Thymus (tissue), 11 donors: ENCODE results near the gene MED12L. TPM values are rescaled to one million over a fixed set of nuclear protein-coding genes. Genes with fewer than 3 reads are reported as not detected.

Source experiments
- DNase-seq, 9 donors: peaks; one replicate each; pipeline ENCODE4 v3.0.0-alpha.2; 2013; ENCODE audit warnings: low spot score in 9 of 9, low read depth in 6 of 9, missing footprints in 1 of 9
- H3K27ac ChIP-seq, 2 donors: one replicate each; pipeline ENCODE4 v1.5.1; 2013; ENCODE audit warnings: control low read depth in 1 of 2, low read depth in 1 of 2, low read length in 1 of 2, mild to moderate bottlenecking in 1 of 2, moderate library complexity in 1 of 2
- H3K27me3 ChIP-seq, 2 donors: one replicate each; pipeline ENCODE4 v1.5.1; 2013; ENCODE audit warnings: low read length in 1 of 2; ENCODE audit not compliant: control insufficient read depth in 2 of 2, insufficient read depth in 1 of 2
- H3K36me3 ChIP-seq, 2 donors: one replicate each; pipeline ENCODE4 v1.5.1; 2013; ENCODE audit warnings: low read length in 1 of 2, mild to moderate bottlenecking in 1 of 2, moderate library complexity in 1 of 2; ENCODE audit not compliant: control insufficient read depth in 2 of 2, insufficient read depth in 2 of 2
- H3K4me1 ChIP-seq, 2 donors: one replicate each; pipeline ENCODE4 v1.5.1; 2013; ENCODE audit warnings: low read length in 2 of 2; ENCODE audit not compliant: control insufficient read depth in 2 of 2, insufficient read depth in 2 of 2
- H3K4me3 ChIP-seq, 2 donors: one replicate each; pipeline ENCODE4 v1.5.1; 2013; ENCODE audit warnings: low read length in 2 of 2, control low read depth in 1 of 2, mild to moderate bottlenecking in 1 of 2
- H3K9me3 ChIP-seq, 2 donors: one replicate each; pipeline ENCODE4 v1.5.1; 2013; ENCODE audit warnings: low read length in 1 of 2, mild to moderate bottlenecking in 1 of 2; ENCODE audit not compliant: control insufficient read depth in 2 of 2, insufficient read depth in 1 of 2
- WGBS: extraction: QIAGEN DNeasy Blood & Tissue Kit; methylation state at CpG from one replicate; pipeline ENCODE4 v1.1.7; 2013; 5-methylcytosine and 5-hydroxymethylcytosine counted together
- polyA plus RNA-seq: library from polyadenylated mRNA; stranded (reverse); fragments of 200-250 nt; gene quantifications from one replicate; pipeline ENCODE4 v1.2.3, GENCODE V29; 2013
- total RNA-seq: library from RNA; stranded (reverse); fragments of 120-200 nt; gene quantifications from one replicate; pipeline ENCODE4 v1.2.4, GENCODE V29; 2013
- donor health status: healthy.

The MED12L gene
- total and polyA plus RNA-seq, 2 donors, result 0.30 to 1.7 TPM

DNA sequence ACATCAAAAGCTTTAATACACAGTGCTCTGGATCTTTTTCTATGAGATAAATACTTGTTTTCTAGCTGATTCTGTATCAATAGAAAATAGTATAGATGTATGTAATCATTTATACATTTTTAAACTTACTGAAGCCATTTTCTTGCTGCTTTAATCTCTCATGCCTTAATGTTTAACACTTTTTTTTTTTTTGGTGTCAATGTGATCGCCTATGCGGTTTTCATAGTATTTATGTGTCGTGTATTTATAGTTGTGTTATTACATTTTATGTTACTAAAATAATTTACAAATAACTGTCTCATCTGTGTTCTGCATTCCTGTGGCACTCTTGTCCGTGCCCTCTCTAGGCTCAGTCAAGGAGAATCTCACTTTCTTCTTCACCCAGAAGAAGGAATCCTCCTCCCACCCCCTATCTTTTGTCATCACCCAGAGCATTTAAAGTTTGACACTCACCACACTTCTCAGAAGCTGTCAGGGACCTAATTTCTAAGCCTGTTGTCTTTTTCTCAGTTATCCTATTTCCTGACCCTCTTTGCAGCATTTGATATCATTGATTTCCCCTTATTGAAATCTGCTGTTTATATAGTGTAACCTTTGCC lies 138.9 kb downstream of the MED12L start:
- H3K36me3 ChIP-seq, result no peaks in the 10 kb centered on the region
- DNase-seq, result no peak
- H3K4me1 ChIP-seq, result peaks cover 0 to 28% of the 10 kb centered on the region in 2 donors
- no peaks in the 10 kb centered on the region for H3K27me3 ChIP-seq
- H3K4me3 ChIP-seq, result no peak overlapping the region
- no peak overlapping the region for H3K27ac ChIP-seq
- H3K9me3 ChIP-seq, result peaks cover 0 to 9% of the 10 kb centered on the region in 2 donors
- 98% methylated on average over 4 of the region's 4 CpGs for WGBS

DNA sequence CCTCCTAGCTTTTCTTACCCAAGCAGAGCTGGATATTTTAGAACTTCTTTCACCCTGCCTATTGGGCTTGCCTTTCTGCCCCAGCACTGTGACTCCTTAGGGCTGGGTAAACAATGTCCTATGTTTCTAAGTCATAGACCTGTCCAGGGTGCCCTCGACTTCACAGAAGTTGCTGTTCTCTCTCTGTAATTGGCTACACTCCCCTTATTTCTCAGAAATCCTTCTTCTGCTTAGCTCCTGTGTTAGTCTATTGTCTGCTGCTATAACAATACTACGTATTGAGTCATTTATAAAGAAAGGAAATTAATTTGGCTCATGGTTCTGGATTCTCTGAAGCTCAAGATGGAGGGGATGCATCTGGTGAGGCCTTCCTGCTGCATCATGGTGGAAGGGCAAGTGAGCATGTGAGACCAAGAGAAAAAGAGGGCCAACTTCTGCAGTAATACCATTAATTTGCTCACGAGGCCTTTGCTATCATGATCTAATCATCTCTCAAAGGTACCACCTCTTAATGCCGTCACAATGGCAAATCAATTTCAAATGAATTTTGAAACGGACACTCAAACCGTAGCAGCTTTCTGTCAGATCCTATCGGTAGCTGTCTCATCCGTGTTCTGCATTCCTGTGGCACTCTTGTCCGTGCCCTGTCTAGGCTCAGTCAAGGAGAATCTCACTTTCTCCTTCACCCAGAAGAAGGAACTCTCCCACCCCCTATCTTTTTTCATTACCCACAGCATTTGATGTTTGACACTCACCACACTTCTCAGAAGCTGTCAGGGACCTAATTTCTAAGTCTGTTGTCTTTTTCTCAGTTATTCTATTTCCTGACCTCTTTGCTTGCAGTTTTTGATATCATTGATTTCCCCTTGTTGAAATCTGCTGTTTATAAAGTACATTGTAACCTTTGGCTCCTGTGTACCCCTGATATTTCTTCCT lies 139.8 kb downstream of the MED12L start:
- Histone ChIP-seq H3K9me3 (peaks cover 0 to 9% of the 10 kb centered on the region in 2 donors), H3K4me3 (no peak overlapping the region), H3K36me3 (no peaks in the 10 kb centered on the region), H3K27ac (no peak overlapping the region), H3K4me1 (peaks cover 0 to 28% of the 10 kb centered on the region in 2 donors), H3K27me3 (no peaks in the 10 kb centered on the region)
- no peak for DNase-seq
- 92% methylated on average over 9 of the region's 9 CpGs for WGBS

DNA sequence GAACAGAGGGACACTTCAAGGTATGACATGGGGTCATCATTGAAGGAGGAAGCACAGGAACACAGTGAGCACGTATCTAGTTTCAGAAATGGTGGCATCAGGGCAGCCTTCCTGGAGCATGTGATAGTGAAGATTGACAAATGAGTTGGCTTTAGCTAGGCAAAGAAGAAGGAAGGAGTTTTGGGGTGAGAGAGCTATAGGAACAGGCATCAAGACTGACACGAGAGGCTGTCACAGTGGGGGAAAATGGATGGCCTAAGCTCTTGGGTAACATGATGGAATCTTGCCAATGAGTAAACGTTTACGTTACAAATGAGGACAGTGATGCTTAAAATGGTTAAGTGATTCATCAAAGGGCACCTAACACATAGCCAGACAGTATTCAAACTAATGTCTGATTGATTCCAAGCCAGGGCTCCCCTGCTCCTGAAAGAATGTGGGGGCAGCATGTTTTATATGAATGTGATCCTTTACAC lies 140.7 kb downstream of the MED12L start:
- WGBS, result 90% methylated on average over 4 of the region's 4 CpGs
- Histone ChIP-seq H3K4me1 (peaks cover 0 to 31% of the 10 kb centered on the region in 2 donors), H3K27ac (no peak overlapping the region)

DNA sequence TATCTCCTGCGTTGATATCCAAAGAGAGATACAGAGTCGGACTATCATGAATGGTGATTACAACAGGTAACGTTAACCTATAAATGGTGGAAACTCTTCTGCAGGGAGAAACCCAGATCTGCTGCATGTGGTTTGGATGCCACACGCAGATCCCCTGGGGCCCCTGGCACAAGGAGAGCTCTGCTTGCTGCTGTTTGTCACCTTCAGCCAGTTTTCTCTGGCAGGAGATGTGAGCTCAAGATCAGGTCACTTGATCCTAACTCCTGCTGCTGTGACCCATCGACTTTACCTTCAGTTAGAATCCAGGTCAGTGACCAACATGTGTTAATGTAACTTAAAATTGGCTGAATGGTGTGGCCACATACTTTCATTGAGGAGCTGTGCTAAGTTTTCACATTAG lies 141.4 kb downstream of the MED12L start:
- 95% methylated on average over 5 of the region's 5 CpGs for WGBS
- H3K27me3 ChIP-seq, result no peaks in the 10 kb centered on the region
- no peak overlapping the region for H3K27ac ChIP-seq
- DNase-seq, result no peak
- no peaks in the 10 kb centered on the region for H3K36me3 ChIP-seq
- peaks cover 0 to 31% of the 10 kb centered on the region in 2 donors for H3K4me1 ChIP-seq
- peaks cover 0 to 2% of the 10 kb centered on the region in 2 donors for H3K9me3 ChIP-seq
- H3K4me3 ChIP-seq, result no peak overlapping the region

More for the DNA sequence above, 140.7 kb downstream of the MED12L start:
- H3K9me3 ChIP-seq, result peaks cover 0 to 9% of the 10 kb centered on the region in 2 donors
- H3K4me3 ChIP-seq, result no peak overlapping the region
- no peaks in the 10 kb centered on the region for H3K27me3 ChIP-seq
- no peak for DNase-seq
- H3K36me3 ChIP-seq, result no peaks in the 10 kb centered on the region

GRCh38 chr3:151227266-151227806 lies 141.9 kb downstream of the MED12L start:
- H3K36me3 ChIP-seq, result no peaks in the 10 kb centered on the region
- H3K27ac ChIP-seq, result no peak overlapping the region
- DNase-seq, result no peak
- peaks cover 0 to 31% of the 10 kb centered on the region in 2 donors for H3K4me1 ChIP-seq
- H3K4me3 ChIP-seq, result no peak overlapping the region
- no peaks in the 10 kb centered on the region for H3K27me3 ChIP-seq
- no peaks in the 10 kb centered on the region for H3K9me3 ChIP-seq
- WGBS, result 87% methylated on average over 6 of the region's 6 CpGs

GRCh38 chr3:151227807-151228665 lies 142.6 kb downstream of the MED12L start:
- peak; percentile 53 to 90 (median 81) for DNase-seq
- 50% methylated on average over 9 of the region's 9 CpGs for WGBS
- Histone ChIP-seq H3K4me3 (no peak overlapping the region), H3K27ac (no peak overlapping the region), H3K36me3 (no peaks in the 10 kb centered on the region), H3K9me3 (no peaks in the 10 kb centered on the region), H3K27me3 (no peaks in the 10 kb centered on the region), H3K4me1 (peaks cover 0 to 31% of the 10 kb centered on the region in 2 donors)

GRCh38 chr3:151228666-151229040 lies 143.2 kb downstream of the MED12L start:
- Histone ChIP-seq H3K4me1 (peaks cover 0 to 31% of the 10 kb centered on the region in 2 donors), H3K27ac (no peak overlapping the region), H3K9me3 (no peaks in the 10 kb centered on the region), H3K27me3 (no peaks in the 10 kb centered on the region), H3K36me3 (no peaks in the 10 kb centered on the region), H3K4me3 (no peak overlapping the region)
- WGBS, result 96% methylated on average over 1 of the region's 1 CpG
- DNase-seq, result no peak

DNA sequence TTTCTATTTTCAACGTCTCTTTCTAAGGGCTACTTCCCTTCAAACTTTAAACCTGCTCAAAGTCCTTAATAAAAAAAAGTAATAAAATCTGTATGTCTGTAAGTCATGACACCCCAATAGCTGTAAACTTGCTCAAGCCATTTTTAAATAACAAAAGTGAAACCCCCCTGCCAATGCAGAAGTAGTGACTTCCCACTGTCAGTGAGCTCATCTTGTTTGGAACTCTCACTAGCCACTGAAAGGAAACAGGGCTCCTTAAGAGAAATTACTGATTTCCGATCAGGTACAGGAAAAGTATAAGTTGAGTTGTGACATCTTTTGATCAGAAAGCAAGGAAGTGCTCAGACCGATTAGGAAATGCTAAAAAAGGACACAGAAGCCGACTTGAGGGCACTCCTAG lies 145.2 kb downstream of the MED12L start:
- Histone ChIP-seq H3K27ac (no peak overlapping the region), H3K4me3 (no peak overlapping the region), H3K27me3 (no peaks in the 10 kb centered on the region), H3K9me3 (no peaks in the 10 kb centered on the region), H3K36me3 (no peaks in the 10 kb centered on the region), H3K4me1 (peaks cover 0 to 26% of the 10 kb centered on the region in 2 donors)
- WGBS, result 38% methylated on average over 4 of the region's 4 CpGs
- no peak for DNase-seq
